CD14-positive monocyte (primary cell): ENCODE measurements around the gene GSTA2. TPM values are rescaled to one million over a fixed set of nuclear protein-coding genes. Genes with fewer than 3 reads are reported as not detected.

Source experiments
- DNase-seq, 3 donors: peaks; one replicate each; pipeline ENCODE4 v3.0.0-alpha.2; 2011 to 2022
- H2AFZ ChIP-seq: 2 replicates; pipeline ENCODE4 v1.6.0; 2012; ENCODE audit warnings: mild to moderate bottlenecking, low read depth, low read length, inconsistent platforms; ENCODE audit not compliant: insufficient read depth, poor library complexity, severe bottlenecking
- H3K27ac ChIP-seq, 2 donors: 1 replicate in 1 of 2; 2 replicates in 1 of 2; pipeline ENCODE4 v1.5.1; 2012 to 2013; ENCODE audit warnings: low read length in 2 of 2, control low read depth in 1 of 2, inconsistent platforms in 1 of 2, low read depth in 1 of 2, mild to moderate bottlenecking in 1 of 2
- H3K27me3 ChIP-seq, 2 donors: one replicate each; pipeline versions ENCODE4 v1.6.0 to v1.6.1; 2011 to 2013; ENCODE audit warnings: low read length in 2 of 2; ENCODE audit not compliant: control insufficient read depth in 2 of 2, insufficient read depth in 2 of 2
- H3K36me3 ChIP-seq, 2 donors: replicated peaks in 1 of 2; 1 replicate in 1 of 2; 2 replicates in 1 of 2; pipeline versions ENCODE4 v1.5.1 to v1.6.1; 2012 to 2013; ENCODE audit warnings: low read length in 2 of 2, control low read depth in 1 of 2, inconsistent platforms in 1 of 2, mild to moderate bottlenecking in 1 of 2; ENCODE audit not compliant: insufficient read depth in 2 of 2, control insufficient read depth in 1 of 2
- H3K4me1 ChIP-seq, 2 donors: 1 replicate in 1 of 2; 2 replicates in 1 of 2; pipeline versions ENCODE4 v1.5.1 to v1.6.1; 2012 to 2013; ENCODE audit warnings: low read length in 2 of 2, control low read depth in 1 of 2, inconsistent platforms in 1 of 2, mild to moderate bottlenecking in 1 of 2, moderate library complexity in 1 of 2; ENCODE audit not compliant: insufficient read depth in 2 of 2, control insufficient read depth in 1 of 2
- H3K4me2 ChIP-seq: replicated peaks from 2 replicates; pipeline ENCODE3; 2012; ENCODE audit warnings: low read length, moderate library complexity, mild to moderate bottlenecking; ENCODE audit not compliant: poor library complexity, severe bottlenecking; ENCODE audit errors: extremely low read depth
- H3K4me3 ChIP-seq, 3 experiments: fragments of 200-600 bp in 1 of 3; sonication (generic) in 1 of 3; replicated peaks in 1 of 3; 1 replicate in 2 of 3; 2 replicates in 1 of 3; pipeline ENCODE4 v1.5.1; 2011 to 2013; ENCODE audit warnings: low read length in 3 of 3, mild to moderate bottlenecking in 3 of 3, control low read depth in 2 of 3, low read depth in 2 of 3, inconsistent platforms in 1 of 3, moderate library complexity in 1 of 3
- H3K79me2 ChIP-seq: 2 replicates; pipeline ENCODE4 v1.6.0; 2012; ENCODE audit warnings: mild to moderate bottlenecking, control low read depth, inconsistent platforms, low read length, moderate library complexity; ENCODE audit not compliant: insufficient read depth
- H3K9ac ChIP-seq: 2 replicates; pipeline ENCODE4 v1.6.0; 2017; ENCODE audit warnings: low read length, mild to moderate bottlenecking; ENCODE audit not compliant: insufficient read depth, poor library complexity, severe bottlenecking
- H3K9me3 ChIP-seq, 2 donors: replicated peaks in 1 of 2; 1 replicate in 1 of 2; 2 replicates in 1 of 2; pipeline versions ENCODE4 v1.5.1 to v1.6.1; 2012 to 2013; ENCODE audit warnings: low read length in 2 of 2, control low read depth in 1 of 2; ENCODE audit not compliant: control insufficient read depth in 1 of 2, insufficient read depth in 1 of 2
- H4K20me1 ChIP-seq: 2 replicates; pipeline ENCODE4 v1.6.0; 2012; ENCODE audit warnings: mild to moderate bottlenecking, low read length, control low read depth, moderate library complexity; ENCODE audit not compliant: insufficient read depth
- H3K27ac Mint-ChIP-seq, 7 donors: one replicate each; pipeline ENCODE4 v1.8.0; 2020; ENCODE audit warnings: mild to moderate bottlenecking in 7 of 7, mixed read lengths in 7 of 7, moderate library complexity in 6 of 7, inconsistent platforms in 2 of 7
- H3K27me3 Mint-ChIP-seq, 3 donors: one replicate each; pipeline ENCODE4 v1.8.0; 2021 to 2022; ENCODE audit warnings: low read depth in 3 of 3, mild to moderate bottlenecking in 3 of 3, mixed read lengths in 3 of 3, moderate library complexity in 3 of 3, inconsistent platforms in 1 of 3
- H3K36me3 Mint-ChIP-seq, 2 donors: one replicate each; pipeline ENCODE4 v1.8.0; 2020; ENCODE audit warnings: mixed read lengths in 2 of 2, inconsistent platforms in 1 of 2, mild to moderate bottlenecking in 1 of 2
- H3K4me1 Mint-ChIP-seq: one replicate; pipeline ENCODE4 v1.8.0; 2020; ENCODE audit warnings: mild to moderate bottlenecking, mixed read lengths
- H3K4me3 Mint-ChIP-seq, 2 donors: one replicate each; pipeline ENCODE4 v1.8.0; 2020; ENCODE audit warnings: mild to moderate bottlenecking in 2 of 2, mixed read lengths in 2 of 2, moderate library complexity in 1 of 2
- H3K9me3 Mint-ChIP-seq, 7 donors: one replicate each; pipeline ENCODE4 v1.8.0; 2020 to 2022; ENCODE audit warnings: mixed read lengths in 7 of 7, mild to moderate bottlenecking in 6 of 7, moderate library complexity in 6 of 7, inconsistent platforms in 2 of 7
- CTCF ChIP-seq: fragments of 200-600 bp; IDR thresholded peaks from one replicate; pipeline ENCODE4 v1.8.0; 2022; ENCODE audit warnings: antibody characterized with exemption, mild to moderate bottlenecking
- WGBS: methylation state at CpG from one replicate; pipeline ENCODE4 v1.1.5; 2013; ENCODE audit warnings: missing lambda C conversion rate; ENCODE audit not compliant: insufficient coverage; 5-methylcytosine and 5-hydroxymethylcytosine counted together
- intact Hi-C, 2 donors: fragments of 100-400 bp; cut with micrococcal nuclease; formaldehyde crosslinking; loops; one replicate each; pipeline versions ENCODE4 v1.15.0 to v1.15.1; 2023
- polyA plus RNA-seq, 3 donors: library from polyadenylated mRNA; depleted of rRNA in 1 of 3; unstranded in 2 of 3; stranded (reverse) in 1 of 3; fragments of 300-500 nt in 2 of 3; fragments of >200 nt in 1 of 3; fragmentation: Illumina TruSeq in 2 of 3; gene quantifications; 1 replicate in 2 of 3; 2 replicates in 1 of 3; pipeline ENCODE4 v1.2.3, GENCODE V29; 2012 to 2021

GSTA2 gene
- polyA plus RNA-seq, 3 donors, result not detected

DNA sequence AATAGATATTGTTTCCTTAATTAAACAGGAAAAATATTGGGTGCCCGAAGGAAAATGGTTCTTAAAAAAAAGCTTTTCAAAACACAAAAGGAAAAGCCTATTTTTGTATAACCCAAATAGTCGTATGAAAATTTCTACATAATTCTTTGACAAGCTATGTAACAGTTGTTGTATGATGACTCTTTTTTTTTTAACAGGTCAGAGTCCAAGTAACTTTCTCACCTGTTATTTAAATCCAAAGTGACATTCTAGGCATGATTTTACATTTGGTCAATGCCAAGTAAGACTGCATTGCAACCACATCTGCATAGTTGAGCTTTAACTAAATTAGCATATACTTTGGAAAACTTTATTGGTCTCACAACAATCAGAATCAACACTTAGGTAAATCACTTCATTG lies 24.1 kb downstream of the GSTA2 start:
- Mint-ChIP-seq H3K4me3 (no peak overlapping the region), H3K27ac (no peak overlapping the region), H3K9me3 (peaks cover 11 to 28% (median 20%) of the 10 kb centered on the region in 7 donors), H3K4me1 (no peaks in the 10 kb centered on the region), H3K27me3 (peaks cover 0 to 7% (median 2%) of the 10 kb centered on the region in 3 donors), H3K36me3 (no peaks in the 10 kb centered on the region)
- Histone ChIP-seq H3K9me3 (peaks cover 10 to 22% of the 10 kb centered on the region in 2 donors), H3K79me2 (no peaks in the 10 kb centered on the region), H3K27ac (no peak overlapping the region), H4K20me1 (no peaks in the 10 kb centered on the region), H3K36me3 (no peaks in the 10 kb centered on the region), H2AFZ (no peak overlapping the region), H3K27me3 (no peaks in the 10 kb centered on the region), H3K4me2 (no peak overlapping the region), H3K4me1 (no peaks in the 10 kb centered on the region), H3K4me3 (no peak overlapping the region), H3K9ac (no peak overlapping the region)
- intact Hi-C loops, result no loop called here
- DNase-seq, result no peak
- TF ChIP-seq CTCF, result no peak
- no CpG with 5 or more reads among the region's 2 CpGs for WGBS

DNA sequence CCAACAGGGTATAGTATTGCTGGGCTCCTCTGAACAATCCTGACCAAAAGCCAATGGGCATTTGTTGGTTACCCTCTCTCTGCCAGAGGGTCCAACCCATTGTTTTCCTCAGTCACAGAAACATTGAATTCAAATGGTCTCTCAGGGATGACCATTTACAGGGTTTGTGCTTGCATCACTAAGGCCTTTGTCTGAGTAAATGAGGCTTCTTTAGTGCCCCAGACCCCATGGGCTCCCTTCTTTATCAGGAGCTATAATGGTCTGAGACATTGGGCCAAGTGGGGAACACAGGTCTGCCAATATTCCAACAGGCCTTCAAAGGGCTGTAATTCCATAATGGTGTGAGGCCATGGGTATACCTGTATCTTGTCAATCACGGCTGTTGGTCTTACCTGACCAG lies 27.1 kb downstream of the GSTA2 start:
- Mint-ChIP-seq H3K27ac (no peak overlapping the region), H3K4me1 (no peaks in the 10 kb centered on the region), H3K4me3 (no peak overlapping the region), H3K27me3 (peaks cover 0 to 3% (median 2%) of the 10 kb centered on the region in 3 donors), H3K9me3 (peaks cover 11 to 27% (median 18%) of the 10 kb centered on the region in 7 donors), H3K36me3 (no peaks in the 10 kb centered on the region)
- Histone ChIP-seq H3K9ac (no peak overlapping the region), H3K79me2 (no peaks in the 10 kb centered on the region), H4K20me1 (no peaks in the 10 kb centered on the region), H3K27ac (no peak overlapping the region), H3K9me3 (peaks cover 10 to 22% of the 10 kb centered on the region in 2 donors), H3K27me3 (no peaks in the 10 kb centered on the region), H3K4me1 (no peaks in the 10 kb centered on the region), H3K4me2 (no peak overlapping the region), H3K36me3 (no peaks in the 10 kb centered on the region), H3K4me3 (no peak overlapping the region), H2AFZ (no peak overlapping the region)
- TF ChIP-seq CTCF, result no peak
- DNase-seq, result no peak
- 92% methylated on average over 1 of the region's 1 CpG for WGBS
- intact Hi-C loops, result no loop called here
